GM18873 (cell line): ENCODE results near the gene CEPT1.
A peak's percentile ranks its signal among the peaks of the same experiment; 100 is the strongest.
"Not testable (repeated sequence)": the region's sequence is repeated elsewhere in the genome, so short reads cannot be mapped to it uniquely, and the experiment has no call there.

Source experiments
- ATAC-seq: cut with Tn5 transposase; IDR thresholded peaks from one replicate; pipeline ENCODE4 v1.9.1; 2021; ENCODE audit warnings: mild to moderate bottlenecking, moderate library complexity, moderate number of reproducible peaks; ENCODE audit not compliant: unreplicated experiment, low FRiP score

Gene CEPT1

DNA sequence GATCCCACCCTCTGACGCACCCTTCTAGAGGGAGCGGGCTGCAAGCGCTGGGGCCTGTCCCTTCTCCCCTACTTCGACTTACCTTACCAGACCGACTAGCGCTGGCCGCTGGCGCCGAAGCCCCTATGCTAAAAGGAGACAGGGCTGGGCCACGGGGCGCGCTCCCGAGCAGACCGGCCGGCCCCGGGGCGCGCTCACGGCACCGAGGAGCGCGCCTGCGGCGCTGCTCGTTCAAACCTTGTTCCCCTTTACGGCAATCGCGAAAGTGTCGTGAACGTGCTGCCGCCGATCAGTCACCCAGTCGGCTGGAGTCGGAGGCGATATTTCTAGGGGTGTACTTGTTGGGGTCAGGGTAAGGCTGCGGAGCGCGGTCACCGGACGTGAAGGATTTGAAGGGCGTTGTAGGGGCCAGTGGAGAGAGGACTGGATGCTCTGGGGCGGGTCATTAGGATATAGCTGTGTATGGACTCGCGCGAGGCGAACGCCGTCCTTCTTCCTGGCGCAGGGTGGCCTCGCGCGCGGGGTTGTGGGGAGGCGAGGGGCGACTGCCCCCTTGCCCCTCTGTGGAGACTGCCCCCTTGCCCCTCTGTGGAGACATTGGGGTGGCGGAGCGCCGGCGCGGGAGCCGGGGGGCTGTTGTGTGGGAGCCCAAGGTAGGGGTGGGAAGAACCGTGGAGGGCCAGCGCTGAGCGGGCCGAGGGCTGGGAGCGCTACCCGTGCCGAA lies at the start of gene CEPT1, which contains the start of gene DRAM2:
CEPT1 (plus strand) TSS at position 268 of the 724 bp plus-strand sequence. CDS start 7,492 bp downstream, outside the sequence.
DRAM2 (minus strand) TSS at position 138 of the 724 bp plus-strand sequence. CDS start 8,539 bp downstream, outside the sequence.
- peak; percentile 64 for ATAC-seq

DNA sequence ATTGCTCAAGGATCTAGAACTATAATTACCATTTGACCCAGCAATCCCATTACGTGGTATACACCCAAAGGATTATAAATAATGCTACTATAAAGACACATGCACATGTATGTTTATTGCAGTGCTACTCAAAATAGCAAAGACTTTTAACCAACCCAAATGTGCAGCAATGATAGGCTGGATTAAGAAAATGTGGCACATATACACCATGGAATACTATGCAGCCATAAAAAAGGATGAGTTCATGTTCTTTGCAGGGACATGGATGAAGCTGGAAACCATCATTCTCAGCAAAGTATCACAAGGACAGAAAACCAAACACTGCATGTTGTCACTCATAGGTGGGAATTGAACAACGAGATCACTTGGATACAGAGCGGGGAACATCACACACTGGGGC lies 44.6 kb upstream of the CEPT1 start:
- not testable (repeated sequence) for ATAC-seq

DNA sequence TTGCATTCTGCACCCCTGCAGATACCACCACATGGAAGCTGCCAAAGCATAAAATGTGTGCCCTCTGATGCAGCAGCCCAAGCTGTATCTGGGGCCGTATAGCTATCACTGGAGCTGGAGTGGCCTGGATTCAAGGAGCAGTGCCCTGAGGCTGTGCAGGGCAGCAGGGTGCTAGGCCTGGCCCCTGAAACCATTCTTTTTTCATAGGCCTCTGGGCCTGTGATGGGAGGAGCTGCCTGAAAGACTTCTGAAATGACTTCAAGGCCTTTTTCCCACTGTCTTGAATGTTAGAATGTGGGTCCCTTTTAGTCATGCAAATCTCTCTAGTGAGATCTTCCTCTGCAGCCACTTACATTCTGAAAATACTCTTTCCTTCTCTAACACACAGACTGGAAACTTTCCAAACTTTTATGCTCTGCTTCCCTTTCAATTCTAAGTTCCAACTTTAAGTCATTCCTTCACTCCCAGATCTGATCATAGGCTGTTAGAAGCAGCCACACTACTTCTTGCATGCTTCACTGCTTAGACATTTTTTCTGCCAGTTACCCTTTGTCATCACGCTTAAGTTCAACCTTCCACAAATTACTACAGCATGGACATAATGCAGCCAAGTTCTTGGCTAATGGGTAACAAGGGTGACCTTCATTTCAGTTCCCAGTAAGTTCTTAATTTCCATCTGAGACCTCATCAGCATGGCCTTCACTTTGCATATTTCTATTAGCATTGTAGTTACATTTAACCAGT lies 42.5 kb upstream of the CEPT1 start:
- ATAC-seq, result no peak

DNA sequence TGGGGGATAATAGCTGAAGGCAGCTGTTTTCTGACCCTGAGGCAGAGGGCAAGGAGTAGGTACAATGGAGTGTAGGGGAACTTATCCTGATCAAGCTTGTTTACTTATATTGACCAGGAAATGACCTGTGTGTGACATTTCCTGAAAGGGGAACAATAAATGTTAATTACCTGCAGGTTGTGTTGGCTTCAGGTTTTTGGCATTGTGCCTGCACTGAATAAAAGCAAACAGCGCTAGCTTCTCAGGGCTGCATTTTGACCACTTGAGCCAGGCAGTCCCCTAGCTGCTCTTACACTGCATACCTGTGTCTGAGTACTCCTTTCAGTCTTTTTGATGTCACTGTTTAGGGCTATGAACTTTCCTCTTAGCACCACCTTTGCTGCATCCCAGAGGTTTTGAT lies 40.7 kb upstream of the CEPT1 start:
- ATAC-seq, result no peak

DNA sequence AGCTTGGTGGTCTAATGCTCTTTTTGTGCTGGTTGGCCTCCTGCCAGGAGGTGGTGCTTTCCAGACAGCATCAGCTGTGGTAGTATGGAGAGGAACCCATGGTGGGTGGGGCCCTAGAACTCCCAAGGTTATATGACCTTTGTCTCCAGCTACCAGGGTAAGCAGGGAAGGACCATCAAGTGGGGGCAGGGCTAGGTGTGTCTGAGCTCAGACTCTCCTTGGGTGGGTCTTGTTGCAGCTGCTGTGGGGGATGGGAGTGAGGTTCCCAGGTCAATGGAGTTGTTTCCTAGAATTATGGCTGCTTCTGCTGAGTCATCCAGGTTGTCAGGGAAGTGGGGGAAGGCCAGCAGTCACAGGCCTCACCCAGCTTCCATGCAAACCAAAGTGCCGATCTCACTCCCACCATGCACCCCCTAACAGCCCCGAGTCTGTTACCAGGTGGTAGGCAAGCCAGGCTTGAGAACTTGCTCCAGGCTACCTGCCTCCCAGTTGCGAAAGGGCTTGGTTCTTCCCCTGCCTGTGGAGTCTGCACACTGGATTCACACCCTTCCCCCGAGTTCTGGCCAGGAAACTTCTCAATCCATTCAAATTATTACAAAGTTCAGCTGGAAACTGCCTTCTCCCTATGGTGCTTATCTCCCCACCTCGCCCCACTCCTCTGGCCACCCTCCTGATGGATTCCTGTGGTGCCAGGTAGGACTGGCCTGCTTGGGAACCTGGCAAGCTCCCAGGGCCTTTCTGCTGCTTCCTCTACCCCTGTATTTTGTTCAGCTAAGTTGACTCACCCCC lies 38.0 kb upstream of the CEPT1 start:
- no peak for ATAC-seq

DNA sequence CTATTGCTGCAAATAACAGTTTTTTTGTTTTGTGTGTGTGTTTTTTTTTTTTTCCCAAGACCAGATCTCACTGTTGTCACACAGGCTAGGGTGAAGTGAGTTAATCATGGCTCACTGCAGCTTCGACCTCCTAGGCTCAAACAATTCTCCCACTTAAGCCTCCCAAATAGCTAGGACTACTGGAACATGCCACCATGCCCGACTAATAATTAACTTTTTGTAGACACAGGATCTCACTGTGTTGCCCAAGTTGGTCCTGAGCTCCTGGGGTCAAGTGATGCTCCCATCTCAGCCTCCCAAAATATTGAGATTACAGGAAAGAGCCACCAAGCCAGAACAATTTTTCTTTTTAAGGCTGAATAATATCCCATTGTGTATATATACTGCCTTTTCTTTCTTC lies 35.0 kb upstream of the CEPT1 start:
- ATAC-seq, result no peak

- ATAC-seq, result no peak
Measured at GRCh38 chr1:111110197-111110899, 29.7 kb upstream of the CEPT1 start.

DNA sequence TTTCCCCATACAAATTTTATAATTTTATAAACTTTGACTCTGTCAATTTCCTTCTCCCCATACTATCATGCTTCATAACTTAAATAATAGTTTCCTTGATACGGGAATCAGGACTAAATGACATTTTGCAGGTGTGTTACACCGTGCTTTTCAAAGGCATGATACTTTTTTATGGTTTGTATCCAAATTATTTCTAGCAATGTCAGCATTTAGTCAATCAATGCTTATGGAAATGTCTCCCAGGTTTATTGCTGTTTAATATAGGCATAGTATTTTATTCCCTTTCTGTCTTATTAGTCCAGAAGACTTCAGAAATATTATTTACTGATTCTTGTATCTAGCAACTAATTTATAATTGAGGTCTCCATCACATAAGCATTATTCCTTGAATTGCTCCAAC lies 23.5 kb upstream of the CEPT1 start:
- ATAC-seq, result no peak

- ATAC-seq, result no peak
Measured at GRCh38 chr1:111126354-111126753, 13.7 kb upstream of the CEPT1 start.

DNA sequence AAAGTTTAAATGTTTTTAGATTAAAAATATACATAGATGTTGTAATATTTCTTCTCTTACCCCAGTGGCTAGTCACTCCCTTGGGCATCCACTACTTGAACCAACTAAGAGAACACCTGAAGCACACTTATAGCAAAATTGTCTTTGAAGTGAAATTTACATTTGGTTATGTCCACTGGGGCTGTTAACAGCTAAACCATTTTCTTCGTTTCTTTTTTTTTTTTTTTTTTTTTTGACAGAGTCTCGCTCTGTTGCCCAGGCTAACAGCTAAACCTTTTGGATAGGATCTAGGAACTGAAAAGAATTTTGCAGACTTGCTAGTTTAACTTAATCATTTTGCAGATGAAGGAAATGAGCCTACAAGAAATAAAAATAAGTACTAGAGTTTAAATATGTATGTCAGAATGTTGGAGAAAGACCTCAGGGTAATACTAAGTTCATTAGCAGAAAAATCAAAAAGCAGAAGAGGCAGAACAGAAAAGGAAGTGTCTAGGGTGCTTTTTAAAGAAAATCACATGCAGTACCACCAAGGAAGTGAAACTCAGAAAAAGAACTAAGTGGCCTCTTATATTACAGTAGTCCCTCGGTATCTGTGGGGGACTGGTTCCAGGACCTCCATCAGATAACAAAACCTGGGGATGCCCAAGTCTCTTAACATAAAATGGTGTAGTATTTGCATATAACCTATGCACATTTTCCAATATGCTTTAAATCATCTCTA lies 11.9 kb upstream of the CEPT1 start:
- ATAC-seq, result peak; percentile 82

GRCh38 chr1:111129376-111129775 lies 10.6 kb upstream of the CEPT1 start:
- no peak for ATAC-seq

DNA sequence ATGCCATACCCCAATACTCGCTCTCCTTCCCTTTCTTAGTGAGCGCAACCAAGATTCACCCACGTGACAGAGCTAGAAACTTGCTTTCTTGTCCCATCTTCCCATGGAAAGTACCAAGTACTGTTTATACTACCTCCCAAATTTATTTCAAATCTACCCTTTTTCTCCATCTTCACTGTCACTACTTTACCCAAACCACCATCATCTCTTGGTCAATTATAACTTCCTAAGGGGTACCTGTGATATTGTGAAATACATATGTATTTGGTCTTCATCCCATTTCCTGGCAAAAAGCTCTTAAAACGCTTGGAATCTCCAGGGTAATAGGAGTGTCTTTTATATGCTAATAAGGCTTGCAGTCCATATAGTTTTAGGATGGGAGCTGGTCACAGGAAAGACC lies 8.3 kb upstream of the CEPT1 start:
- no peak for ATAC-seq

DNA sequence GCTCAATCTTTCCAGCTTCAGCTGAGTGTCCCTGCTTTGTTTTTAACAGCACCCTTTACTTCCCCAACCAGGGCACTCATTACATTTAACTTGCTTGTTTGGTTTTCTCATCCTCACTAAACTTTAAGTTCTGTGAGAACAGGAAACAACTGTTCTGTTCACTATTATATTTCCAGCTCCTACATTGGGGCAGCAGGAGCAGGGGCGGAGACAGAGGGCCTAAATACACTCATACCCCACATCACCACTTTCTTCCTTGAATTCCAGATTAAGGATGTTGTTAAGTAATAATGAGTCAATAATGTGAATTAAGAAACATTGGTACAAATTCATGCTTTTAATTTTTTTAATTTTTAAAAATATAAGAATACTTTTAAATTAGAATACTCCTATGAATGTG lies 6.2 kb upstream of the CEPT1 start:
- no peak for ATAC-seq

DNA sequence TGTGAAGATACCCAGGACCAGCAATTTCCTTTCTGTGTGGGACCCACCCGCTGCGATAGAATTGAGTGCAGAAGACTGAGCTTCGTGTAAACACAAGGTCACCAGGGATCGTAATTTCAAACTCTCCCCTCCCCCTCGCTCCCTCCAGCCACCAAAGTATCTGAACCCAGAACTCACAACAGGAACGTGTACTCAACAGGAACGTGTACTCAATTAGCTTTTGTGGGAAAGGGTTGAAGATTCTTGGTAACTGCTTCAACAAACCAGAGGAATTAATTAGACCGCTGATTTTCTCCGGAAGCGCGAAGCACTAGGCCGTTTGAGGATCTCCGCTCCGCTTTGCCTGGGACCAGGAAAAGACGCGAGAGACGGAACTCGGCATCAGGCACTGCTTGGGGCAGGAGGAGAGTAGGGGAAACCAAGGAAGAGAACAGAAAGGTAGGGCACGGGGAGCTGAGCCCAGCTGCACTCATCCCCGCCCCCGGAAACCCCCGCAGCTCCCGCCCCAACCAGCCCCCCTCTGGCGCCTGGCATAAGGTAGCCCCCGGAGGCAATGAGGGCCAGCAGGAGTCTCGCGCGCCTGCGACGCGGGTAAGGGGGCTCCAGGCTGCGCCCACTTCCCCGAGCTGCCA lies 583 bp upstream of the CEPT1 start:
- ATAC-seq, result peak; percentile 14

DNA sequence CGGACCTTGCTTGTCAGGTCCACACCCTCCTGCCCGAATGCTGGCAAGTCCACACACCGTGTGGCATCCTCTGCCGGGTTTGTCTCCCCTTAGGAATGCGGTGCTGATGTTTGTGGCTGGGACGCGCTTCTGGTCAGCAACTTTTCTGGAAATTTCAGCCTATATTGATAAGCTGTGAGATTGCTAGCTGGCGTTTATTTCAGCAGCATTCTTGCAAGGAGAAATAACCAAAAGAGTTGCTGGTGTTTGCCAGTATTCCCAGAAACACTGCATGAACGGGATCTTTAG lies 601 bp downstream of the CEPT1 start:
- ATAC-seq, result no peak

- no peak for ATAC-seq
Measured at GRCh38 chr1:111141245-111142220, 1.5 kb downstream of the CEPT1 start.

DNA sequence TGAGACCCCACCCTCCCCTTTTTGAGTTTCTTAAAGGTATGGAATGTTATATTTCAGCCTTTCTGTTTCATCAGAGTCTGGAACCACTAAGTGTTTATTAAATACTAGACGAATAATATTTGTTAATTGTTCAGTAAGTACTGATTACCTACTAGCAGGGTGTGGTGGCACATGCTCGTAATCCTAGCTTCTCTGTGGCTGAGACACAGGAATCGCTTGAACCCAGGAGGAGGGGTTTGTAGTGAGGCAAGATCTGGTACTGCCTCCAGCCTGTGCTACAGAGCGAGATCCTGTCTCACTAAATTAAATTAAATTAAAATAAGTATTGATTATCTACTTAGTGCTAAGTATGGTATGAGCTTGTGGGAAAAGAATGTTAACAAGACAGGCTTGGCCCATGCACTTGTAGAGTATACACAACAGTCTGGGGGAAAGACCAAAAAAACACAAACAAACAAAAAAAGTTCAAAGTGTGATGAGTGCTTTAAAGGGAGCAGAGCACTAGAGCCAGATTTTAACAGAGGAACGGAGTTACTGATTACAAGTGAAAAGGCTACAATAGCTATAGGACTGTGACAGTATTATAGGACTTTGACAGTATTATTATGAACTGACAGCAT lies 2.4 kb downstream of the CEPT1 start:
- no peak for ATAC-seq

GRCh38 chr1:111145542-111145941 lies 5.5 kb downstream of the CEPT1 start:
- ATAC-seq, result no peak
